Activated T-cell treated with anti-CD3 and anti-CD28 coated beads for 24 hours (primary cell): ENCODE results near the gene INTS11.

Source experiments
- DNase-seq: peaks from one replicate; pipeline ENCODE4 v3.0.0-alpha.2; 2020; ENCODE audit warnings: low read depth

INTS11 gene

GRCh38 chr1:1312450-1313314 lies 11.8 kb downstream of the INTS11 start:
- no peak for DNase-seq

DNA sequence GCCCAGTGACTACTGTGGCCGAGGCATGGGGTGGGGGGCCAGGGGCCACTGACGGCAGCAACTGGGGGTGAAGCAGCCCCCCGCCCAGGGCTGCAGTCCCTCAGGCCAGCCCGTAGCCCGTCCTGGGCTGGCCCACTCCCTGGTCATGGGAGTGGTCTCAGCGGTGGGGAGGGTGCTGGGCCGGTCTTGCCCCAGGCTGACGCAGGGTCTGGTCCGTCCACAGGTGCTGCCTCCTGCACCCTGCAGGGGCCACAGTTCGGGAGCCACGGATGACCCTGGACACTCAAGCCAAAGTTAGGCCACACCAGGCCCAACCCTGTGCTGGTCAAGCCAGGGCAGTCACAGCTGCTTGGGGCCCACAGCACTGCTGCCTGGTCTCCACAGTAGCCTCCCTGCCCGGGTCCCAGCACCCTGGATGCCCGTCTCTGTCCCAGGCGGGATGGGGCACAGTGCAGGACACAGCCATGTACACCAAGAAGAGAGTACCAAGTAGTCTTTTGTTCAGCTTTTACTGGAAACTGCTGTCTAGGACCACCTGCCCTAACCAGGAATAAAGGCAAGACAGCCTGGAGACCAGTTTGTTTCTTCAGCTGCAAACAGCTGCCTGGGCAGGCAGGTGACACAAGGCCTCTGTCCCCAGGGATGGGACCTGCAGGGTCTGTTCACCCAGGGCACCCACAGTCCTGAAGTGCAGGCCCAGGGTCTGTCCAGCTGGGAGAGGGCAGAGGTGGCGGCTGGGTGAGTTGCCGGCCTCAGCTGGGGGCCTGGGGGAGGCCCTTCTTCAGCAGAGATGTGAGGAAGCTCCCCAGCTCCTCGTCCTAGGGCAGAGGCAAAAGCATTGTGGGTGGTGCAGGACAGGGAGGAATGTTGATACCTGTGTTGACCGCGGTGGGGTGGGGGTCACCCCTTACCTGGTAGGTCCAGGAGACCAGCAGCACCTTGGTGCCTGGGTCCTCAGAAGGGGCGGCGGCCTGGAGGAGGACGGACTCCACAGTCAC lies 13.1 kb downstream of the INTS11 start:
- DNase-seq = no peak

DNA sequence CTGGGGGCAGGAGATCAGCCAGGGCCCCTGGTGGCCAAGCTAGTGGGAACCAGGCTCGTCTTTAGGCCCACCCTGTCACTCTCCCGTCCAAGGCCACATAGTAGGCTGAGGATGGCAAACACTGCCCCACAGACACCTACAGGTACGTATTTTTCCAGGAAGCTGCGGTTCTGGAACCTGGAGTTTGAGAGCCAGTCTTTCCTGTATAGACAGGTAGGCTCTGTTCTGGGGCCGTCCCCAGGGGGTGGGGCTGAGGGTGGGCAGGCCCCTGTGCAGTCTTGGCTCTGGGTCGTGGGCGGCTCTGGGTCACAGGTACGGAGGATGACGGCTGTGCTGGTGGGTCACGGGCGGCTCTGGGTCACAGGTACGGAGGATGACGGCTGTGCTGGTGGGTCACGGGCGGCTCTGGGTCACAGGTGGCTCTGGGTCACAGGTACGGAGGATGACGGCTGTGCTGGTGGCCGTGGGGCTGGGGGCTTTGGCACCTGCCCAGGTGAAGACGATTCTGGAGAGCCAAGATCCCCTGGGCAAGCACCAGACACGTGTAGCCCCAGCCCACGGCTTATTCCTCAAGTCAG lies 13.9 kb downstream of the INTS11 start:
- DNase-seq = no peak

DNA sequence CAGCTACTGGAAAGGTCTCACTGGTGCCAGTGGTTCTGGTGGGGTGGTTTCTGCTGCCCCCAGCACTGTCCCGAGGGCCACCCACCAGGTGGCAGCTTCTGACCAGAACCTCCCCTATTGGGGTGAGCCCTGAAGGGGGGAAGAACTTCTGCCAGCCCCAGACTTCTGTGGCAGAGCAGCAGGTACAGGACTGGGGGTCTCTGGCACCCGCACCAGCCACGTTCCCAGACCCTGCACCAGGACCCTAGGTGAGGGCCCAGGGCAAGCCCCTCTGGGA lies 14.4 kb downstream of the INTS11 start:
- no peak for DNase-seq

DNA sequence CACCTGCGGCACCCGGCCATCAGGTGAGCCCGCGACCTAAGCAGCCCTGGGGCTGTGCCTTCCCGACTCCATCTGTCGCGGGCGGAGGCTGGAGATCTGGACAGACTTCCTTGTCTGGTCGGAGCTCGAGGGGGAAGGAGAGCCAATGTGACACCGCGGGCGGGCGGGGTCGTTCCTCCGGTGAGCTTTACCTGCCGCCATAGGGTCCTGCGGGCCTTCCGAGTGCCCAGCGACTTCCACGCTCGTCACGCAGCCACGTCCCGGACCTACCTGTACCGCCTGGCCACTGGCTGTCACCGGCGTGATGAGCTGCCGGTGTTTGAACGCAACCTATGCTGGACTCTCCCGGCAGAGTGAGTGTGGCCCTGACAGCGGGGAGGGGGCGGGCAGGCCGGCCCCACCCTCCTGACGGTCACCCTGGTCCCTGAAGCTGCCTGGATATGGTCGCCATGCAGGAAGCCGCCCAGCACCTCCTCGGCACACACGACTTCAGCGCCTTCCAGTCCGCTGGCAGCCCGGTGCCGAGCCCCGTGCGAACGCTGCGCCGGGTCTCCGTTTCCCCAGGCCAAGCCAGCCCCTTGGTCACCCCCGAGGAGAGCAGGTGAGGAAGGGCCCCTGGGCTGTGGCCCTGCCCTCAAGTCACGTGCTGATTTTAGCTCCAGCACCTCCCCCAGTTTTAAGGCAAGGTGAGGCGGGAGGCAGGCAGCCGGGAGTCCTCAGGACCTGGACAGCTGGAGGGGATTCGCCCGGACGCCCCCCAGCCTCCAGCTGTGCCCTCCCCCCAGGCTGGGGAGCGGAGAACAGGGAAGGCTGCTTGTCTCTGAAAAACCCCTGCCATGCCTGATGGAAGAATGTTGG lies 15.0 kb downstream of the INTS11 start:
- no peak for DNase-seq

- DNase-seq = no peak
These were observed 15.7 kb downstream of the INTS11 start for GRCh38 chr1:1308756-1309250.

GRCh38 chr1:1307923-1308755 lies 16.3 kb downstream of the INTS11 start, which contains the start of the genes ACAP3 and PUSL1:
Gene ACAP3 (minus strand): TSS chr1:1307930. CDS start chr1:1307815, 115 bp downstream.
Gene PUSL1 (plus strand): TSS chr1:1308597. CDS start chr1:1308644, 47 bp downstream.
- peak; percentile 83 for DNase-seq

DNA sequence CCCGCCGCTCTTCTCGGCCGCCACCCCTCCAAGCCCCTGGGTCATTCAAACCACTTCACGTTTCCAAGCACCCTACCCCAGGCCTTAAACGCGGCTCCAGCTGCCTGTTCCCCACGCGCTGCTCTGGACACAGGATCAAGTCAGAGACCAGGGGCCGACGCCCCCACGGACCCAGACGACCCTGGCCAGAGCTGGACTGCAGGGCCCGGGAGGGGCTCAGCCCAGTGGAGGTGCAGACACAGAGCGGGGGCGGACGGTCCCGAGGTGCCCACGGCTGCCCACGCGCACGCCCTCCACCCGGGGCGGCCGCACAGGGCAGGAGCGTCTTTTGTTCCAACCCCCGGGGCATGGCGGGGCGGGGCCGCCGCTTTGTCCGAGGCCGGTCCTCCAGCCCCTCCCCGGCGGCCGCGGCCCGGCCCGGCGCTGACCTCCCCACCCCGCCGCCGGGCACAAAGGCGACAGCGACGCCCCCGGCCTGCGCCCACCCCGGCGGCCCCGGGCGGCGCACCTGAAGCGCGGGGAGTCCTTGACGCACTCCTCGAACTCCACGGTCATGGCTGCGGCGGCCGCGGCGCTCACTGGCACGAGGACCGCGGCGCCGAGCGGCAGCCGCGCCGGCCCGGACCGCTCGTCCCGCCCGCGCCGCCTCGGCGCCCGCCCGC lies 17.1 kb downstream of the INTS11 start:
- DNase-seq = no peak

DNA sequence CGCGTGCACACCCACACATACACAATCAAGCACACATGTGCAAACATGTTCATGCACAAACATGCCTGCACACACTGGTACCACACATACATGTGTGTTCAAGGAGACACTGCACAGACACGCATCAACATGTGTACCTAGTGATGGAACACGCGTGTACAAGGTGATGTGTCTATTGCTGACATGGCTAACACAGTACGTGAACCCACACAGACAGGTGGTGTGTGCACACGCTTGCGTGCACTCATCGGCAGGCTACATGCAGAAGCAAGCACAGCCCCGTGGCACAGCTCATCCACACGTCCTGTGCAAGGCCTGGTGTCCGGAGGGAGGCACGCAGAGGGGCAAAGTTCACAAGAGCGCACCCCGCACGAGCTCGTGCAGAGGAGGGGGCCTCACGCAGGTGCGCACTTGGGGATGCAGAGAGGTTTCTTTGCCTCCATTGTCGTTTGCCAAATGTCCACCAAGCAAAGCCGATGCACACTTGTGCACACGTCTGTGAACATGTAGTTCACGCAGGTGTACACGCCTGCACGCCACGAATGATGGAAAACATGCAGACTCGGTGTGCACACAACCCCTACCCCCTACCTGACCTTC lies 17.7 kb downstream of the INTS11 start:
- no peak for DNase-seq

DNA sequence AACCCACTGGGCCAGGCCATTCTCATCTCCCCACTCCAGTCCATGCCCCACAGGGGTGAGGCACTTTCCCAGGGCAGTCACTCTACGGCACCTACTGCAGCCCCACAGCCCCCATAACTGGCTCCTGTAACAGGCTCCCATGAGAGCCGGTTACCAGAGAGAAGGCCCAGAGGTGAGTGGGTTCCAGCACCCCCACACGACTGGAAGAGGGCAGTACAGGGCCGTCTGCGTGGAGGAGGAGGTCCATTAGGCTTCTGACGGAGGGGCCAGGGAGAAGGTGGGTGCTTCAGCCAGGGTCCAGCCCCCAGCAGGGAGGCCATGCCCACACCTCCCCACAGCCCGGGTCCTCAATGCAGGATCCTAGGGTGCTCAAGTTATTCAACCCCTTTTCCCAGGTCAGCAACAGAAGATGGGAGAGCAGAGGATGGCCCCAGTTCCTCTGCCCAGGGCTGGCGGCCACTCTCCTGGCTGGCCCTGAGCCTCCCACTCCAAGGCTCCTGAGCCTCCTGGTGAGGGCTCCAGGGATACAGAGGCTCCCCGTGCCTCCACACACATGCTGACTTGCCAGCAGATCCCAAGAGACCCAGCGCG lies 18.3 kb downstream of the INTS11 start:
- no peak for DNase-seq

- peak; percentile 56 for DNase-seq
These were observed 19.0 kb downstream of the INTS11 start for GRCh38 chr1:1305300-1306069.

DNA sequence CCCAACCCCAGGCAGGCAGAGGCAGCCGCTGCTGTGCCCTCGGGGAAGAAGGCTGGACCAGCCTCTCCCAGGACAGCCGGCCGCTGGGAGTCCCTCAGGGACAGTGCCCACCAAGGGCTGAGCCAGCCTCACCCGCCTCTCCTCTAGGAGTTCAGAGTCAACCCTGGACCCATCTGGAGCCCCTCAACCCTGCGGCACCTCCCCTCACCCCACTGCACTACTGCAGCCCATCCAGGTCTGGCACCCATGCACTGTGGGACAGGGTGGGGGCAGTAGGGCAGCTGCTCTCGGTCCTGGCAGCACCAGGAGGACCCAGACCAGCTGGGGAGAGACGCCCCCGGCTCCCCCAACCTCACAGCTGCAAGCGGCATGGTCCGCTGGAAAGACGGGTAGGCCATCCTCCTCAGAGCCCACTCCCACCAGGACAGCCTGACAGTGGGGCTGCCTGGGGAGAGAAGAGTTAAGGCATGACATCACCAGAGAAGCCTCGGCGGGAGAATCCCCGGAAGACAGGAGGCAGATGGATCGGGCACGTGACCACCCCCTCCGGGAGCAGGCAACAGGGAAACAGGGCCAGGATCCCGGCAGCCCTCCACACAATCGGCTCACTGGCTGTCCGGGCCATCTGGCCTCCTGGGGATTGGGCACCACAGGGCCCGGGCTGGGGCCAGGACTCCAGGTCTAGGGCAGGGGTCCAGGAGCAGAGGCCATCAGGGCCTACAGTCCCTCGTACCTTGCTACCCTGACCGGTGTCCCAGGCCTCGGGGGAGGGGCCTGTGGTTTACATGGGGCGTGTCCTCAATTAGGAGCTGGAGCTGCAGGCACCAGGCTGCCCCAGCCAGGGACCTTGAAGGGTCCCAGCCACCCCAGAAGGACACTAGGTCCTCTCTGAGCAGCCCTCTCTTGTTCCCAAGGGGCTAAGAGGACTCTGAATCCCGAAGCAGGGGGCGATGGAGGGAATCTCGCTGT lies 19.8 kb downstream of the INTS11 start:
- no peak for DNase-seq

- DNase-seq = no peak
These were observed 20.7 kb downstream of the INTS11 start for GRCh38 chr1:1303736-1304135.

DNA sequence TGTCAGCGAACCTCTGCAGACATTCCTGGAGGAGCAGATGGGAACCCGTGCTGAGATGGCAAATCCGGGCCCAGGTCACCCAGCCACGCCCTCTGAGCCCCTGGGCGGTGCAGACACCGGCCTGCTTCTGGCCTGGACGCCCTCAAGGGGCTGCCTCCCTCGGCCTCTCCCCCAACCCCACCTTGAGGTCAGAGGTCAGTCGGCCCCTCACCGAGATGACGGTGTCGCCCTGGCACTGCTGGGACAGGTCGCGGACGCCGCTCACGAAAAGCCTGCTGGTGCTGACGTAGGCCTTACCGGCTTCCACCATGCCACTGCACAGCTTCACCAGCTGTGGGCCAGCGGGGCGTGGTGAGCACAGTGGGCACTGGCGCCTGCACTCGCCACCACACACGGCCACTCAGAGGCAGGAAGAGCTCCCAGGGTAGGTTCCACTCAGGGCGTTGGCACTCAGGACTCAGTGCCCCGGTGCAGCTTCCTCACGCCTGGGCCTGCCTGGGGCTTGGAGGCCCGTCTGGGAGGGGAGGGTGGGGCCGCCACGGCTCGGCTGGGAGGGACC lies 21.4 kb downstream of the INTS11 start:
- DNase-seq = no peak

- no peak for DNase-seq
These were observed 22.4 kb downstream of the INTS11 start for GRCh38 chr1:1302006-1302430.

GRCh38 chr1:1300352-1300739 lies 24.1 kb downstream of the INTS11 start:
- DNase-seq = no peak
